HCT116 (cell line): ENCODE results near the gene SYNJ1.
A peak's percentile ranks its signal among the peaks of the same experiment; 100 is the strongest.

Experiments
- ELF1 ChIP-seq: IDR thresholded peaks from 2 replicates; pipeline ENCODE4 v1.6.1; 2012; ENCODE audit warnings: low read depth, borderline replicate concordance
- YY1 ChIP-seq: IDR thresholded peaks from 2 replicates; pipeline ENCODE4 v1.6.1; 2011; ENCODE audit warnings: low read length, low read depth, moderate library complexity, mild to moderate bottlenecking; ENCODE audit not compliant: insufficient replicate concordance; ENCODE audit errors: extremely low read depth

- TF ChIP-seq YY1 = no peak
- peak; percentile 97 for TF ChIP-seq ELF1
Measured at GRCh38 chr21:32727687-32728455, at the start of gene SYNJ1.
